LNCaP clone FGC (cell line): ENCODE measurements around the gene KAT6B.

Source experiments
- DNase-seq: peaks from one replicate; pipeline ENCODE4 v3.0.0-alpha.2; 2011; ENCODE audit warnings: low read depth
- H3K4me3 ChIP-seq: 2 replicates; pipeline ENCODE4 v1.5.1; 2011; ENCODE audit warnings: mild to moderate bottlenecking, low read depth, low read length, control low read depth
- TF ChIP-seq, protein P1 (sequence below): IDR thresholded peaks from 2 replicates; pipeline ENCODE4 v1.5.1; 2012; ENCODE audit warnings: mild to moderate bottlenecking; ENCODE audit not compliant: control insufficient read depth, insufficient read depth; ENCODE audit errors: extremely low read depth

Gene KAT6B

DNA sequence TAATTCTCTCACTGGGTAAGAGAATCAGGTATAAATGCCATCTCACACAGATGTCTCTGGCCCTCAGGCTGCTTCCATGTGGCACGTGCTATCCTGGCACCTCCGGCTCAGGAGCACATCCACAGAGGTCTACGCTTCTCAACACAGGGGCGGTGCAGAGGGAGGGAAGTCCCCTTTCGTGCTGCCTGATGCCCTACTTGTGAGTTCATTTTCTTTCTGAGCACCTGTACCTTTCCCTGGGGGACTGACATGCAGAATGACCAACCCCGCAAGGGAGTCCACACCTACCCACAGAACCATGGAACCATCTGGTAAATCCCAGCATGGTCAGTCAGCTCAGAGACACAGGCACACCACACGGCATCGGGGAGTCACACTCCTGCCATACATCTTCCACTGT is 186.1 kb downstream of the KAT6B start:
- TF ChIP-seq, protein P1, sequence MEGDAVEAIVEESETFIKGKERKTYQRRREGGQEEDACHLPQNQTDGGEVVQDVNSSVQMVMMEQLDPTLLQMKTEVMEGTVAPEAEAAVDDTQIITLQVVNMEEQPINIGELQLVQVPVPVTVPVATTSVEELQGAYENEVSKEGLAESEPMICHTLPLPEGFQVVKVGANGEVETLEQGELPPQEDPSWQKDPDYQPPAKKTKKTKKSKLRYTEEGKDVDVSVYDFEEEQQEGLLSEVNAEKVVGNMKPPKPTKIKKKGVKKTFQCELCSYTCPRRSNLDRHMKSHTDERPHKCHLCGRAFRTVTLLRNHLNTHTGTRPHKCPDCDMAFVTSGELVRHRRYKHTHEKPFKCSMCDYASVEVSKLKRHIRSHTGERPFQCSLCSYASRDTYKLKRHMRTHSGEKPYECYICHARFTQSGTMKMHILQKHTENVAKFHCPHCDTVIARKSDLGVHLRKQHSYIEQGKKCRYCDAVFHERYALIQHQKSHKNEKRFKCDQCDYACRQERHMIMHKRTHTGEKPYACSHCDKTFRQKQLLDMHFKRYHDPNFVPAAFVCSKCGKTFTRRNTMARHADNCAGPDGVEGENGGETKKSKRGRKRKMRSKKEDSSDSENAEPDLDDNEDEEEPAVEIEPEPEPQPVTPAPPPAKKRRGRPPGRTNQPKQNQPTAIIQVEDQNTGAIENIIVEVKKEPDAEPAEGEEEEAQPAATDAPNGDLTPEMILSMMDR, result no peak
- DNase-seq, result no peak

DNA sequence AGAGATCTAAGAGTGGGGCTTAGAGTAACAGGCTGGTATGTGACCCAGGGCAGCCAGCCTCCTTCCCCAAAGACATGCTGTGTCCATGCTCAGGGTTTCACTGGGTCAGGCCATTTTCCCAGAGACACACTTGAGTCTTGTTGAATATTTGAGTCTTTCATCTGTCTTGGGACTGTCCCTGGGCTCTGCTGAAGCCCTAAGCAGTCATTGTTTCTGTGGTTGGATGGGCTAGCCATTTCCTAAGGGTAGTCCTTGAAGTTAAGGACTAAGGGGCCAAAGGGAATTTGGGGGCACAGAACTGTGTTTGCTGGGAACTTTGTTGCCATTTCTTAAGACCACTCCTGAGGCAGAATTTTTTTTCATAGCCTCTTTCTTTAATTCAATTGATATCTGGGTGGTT is 186.6 kb downstream of the KAT6B start:
- DNase-seq, result no peak
- H3K4me3 ChIP-seq, result no peak overlapping the region
- TF ChIP-seq, protein P1, result no peak

More for the DNA sequence above, 186.1 kb downstream of the KAT6B start:
- H3K4me3 ChIP-seq, result no peak overlapping the region

DNA sequence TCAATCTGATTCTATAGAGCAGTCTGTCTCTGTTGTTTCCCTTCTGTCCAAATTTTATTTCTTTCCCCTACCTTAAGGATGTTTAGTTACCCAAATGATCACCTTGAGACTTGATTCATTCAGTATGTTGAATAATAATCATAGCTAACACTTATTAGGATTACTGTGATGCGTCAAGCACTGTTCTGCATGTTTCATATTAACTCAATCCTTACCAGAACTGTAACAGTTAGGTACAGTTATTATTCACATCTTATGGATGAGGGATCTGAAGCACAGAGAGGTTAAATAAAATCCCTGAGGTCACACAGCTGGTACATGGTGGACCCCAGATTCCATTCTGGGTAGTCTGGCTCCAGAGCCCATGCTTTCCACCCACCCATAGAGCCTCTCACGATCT is 187.1 kb downstream of the KAT6B start:
- TF ChIP-seq, protein P1, result no peak
- no peak overlapping the region for H3K4me3 ChIP-seq
- DNase-seq, result no peak

DNA sequence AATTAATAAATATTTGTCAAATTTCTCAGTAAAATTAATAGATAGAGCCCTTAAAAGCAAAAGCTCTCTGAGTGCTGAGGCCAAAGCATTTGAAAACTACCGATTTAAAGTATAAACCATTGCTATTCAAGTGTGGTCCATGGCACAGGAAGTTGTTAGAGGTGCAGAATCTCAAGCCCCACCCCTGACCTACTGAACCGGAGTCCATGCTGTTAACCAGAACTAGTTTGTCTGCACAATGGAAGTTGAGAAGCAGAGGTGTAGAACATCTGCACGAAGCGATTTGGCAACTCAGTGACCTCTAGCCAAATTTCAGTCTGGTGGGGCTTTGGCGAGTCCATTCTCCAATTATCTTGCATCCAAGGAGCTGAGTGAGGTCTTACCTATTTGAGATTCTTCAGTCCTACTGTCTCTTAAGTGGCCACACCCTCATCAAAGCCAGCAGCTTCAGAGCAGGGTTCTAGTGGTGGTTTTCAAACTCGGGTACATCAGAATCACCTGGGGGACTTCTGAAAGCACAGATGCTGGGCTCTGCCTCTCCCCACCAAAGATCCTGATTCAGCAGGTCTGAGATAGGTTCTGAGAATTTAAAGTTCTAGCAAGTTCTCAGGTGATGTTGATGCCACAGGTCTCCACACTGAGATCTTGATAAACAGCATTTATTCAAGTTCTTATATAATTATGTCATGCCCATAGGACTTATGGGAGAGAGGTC is 188.3 kb downstream of the KAT6B start:
- TF ChIP-seq, protein P1, result no peak
- no peak overlapping the region for H3K4me3 ChIP-seq
- no peak for DNase-seq

DNA sequence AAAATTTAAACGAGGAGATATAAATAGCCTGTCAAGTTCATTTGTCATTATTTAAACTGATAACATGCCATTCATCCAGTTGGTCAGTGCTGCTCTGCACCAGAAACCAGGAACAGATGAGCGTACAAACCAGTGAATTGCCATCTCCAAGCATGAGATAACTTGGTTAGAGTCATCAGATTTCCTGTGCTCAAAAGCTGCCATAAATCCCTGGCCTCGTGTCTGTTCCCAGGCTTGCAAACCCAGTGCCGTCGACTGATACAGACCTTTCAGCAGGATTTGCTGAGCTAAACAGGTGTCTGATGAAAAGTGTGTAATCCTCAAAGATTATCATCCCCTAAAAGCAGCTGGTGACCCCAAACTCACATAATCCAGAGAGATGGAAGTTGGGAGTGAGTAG is 189.0 kb downstream of the KAT6B start:
- TF ChIP-seq, protein P1, result no peak
- H3K4me3 ChIP-seq, result no peak overlapping the region
- no peak for DNase-seq

DNA sequence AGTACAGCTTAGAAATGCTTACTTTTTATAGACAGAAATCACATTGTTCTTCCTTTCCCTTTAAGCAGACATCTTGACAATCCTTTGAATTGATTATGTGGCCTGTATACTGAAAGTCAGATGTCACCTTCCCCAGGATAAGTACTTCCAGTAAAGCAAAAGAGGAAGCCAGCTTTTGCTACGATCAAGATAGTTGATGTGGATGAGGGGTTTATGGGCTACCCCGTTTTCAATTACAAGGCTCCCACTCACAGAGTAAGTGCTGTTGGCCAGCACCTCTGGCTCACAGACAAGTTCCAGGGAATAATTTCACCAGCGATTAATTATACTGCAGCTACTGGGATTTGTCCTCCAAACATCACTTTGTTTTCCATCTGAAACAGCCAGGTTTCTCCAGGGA is 189.9 kb downstream of the KAT6B start:
- no peak for DNase-seq
- TF ChIP-seq, protein P1, result no peak
- H3K4me3 ChIP-seq, result no peak overlapping the region

DNA sequence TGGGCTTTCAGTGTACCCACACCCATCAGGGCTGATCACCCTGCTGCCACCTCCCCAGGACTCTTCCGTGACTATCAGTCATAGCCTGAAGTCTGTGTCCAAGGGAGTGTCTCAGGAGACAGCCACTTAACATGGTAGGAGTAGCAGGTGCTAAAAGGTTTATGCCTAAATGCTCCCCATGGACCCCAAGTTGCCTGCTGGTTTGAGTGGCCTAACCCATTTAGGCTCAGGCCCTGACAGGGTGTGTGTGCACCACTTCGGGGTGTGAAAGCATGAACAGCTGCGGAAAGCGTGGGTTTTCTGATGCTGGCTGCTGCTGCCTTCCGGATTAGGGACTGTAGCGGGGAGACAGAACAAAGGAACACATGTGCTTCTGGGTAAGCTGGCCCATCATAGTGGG is 191.9 kb downstream of the KAT6B start:
- TF ChIP-seq, protein P1, result no peak
- DNase-seq, result no peak
- H3K4me3 ChIP-seq, result no peak overlapping the region
